WTC11 (cell line): ENCODE results near the gene ZNF774.

Experiments
- NR3C1 ChIP-seq: sonication (generic); formaldehyde crosslinking; conservative IDR thresholded peaks from 2 replicates; pipeline ENCODE4 v1.8.1; 2023; ENCODE audit warnings: low read depth, mild to moderate bottlenecking, missing genetic modification reagents
- TCF7 ChIP-seq: sonication (generic); formaldehyde crosslinking; IDR thresholded peaks from 2 replicates; pipeline ENCODE4 v1.8.0; 2022; ENCODE audit warnings: mild to moderate bottlenecking, low read depth, missing genetic modification reagents, moderate library complexity
- ZNF138 ChIP-seq: sonication (generic); formaldehyde crosslinking; conservative IDR thresholded peaks from 2 replicates; pipeline ENCODE4 v1.8.1; 2022; ENCODE audit warnings: mild to moderate bottlenecking, moderate library complexity, missing genetic modification reagents
- TF ChIP-seq, protein P1 (sequence below): fragments of 200-600 bp; IDR thresholded peaks from 2 replicates; pipeline ENCODE4 v1.8.0; 2022; ENCODE audit warnings: antibody characterized with exemption
- TF ChIP-seq, protein P2 (sequence below): sonication (generic); formaldehyde crosslinking; IDR thresholded peaks from 2 replicates; pipeline ENCODE4 v1.8.0; 2022; ENCODE audit warnings: missing genetic modification reagents

DNA sequence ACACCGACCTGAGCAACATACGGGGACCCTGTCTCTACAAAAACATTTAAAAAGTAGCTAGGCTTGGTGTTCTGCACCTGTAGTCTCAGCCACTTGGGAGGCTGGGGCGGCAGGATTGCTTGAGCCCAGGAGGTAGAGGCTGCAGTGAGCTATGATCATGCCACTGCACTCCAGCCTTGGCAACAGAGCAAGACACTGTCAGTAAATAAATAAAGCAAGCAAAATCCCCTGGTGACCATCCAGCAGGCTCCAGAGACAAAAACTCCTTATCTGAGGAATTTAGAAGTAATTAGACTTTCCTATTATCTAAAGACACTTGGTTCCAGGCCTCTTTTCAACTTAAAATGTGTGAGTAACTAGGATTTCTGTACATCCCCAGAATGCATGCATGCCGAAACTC, 29.5 kb upstream of the ZNF774 start:
- TF ChIP-seq TCF7, result no peak
- TF ChIP-seq, protein P1, sequence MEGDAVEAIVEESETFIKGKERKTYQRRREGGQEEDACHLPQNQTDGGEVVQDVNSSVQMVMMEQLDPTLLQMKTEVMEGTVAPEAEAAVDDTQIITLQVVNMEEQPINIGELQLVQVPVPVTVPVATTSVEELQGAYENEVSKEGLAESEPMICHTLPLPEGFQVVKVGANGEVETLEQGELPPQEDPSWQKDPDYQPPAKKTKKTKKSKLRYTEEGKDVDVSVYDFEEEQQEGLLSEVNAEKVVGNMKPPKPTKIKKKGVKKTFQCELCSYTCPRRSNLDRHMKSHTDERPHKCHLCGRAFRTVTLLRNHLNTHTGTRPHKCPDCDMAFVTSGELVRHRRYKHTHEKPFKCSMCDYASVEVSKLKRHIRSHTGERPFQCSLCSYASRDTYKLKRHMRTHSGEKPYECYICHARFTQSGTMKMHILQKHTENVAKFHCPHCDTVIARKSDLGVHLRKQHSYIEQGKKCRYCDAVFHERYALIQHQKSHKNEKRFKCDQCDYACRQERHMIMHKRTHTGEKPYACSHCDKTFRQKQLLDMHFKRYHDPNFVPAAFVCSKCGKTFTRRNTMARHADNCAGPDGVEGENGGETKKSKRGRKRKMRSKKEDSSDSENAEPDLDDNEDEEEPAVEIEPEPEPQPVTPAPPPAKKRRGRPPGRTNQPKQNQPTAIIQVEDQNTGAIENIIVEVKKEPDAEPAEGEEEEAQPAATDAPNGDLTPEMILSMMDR, result no peak
- TF ChIP-seq NR3C1 (CRISPR knock-in tag), result no peak
- TF ChIP-seq ZNF138, result no peak
- TF ChIP-seq, protein P2, sequence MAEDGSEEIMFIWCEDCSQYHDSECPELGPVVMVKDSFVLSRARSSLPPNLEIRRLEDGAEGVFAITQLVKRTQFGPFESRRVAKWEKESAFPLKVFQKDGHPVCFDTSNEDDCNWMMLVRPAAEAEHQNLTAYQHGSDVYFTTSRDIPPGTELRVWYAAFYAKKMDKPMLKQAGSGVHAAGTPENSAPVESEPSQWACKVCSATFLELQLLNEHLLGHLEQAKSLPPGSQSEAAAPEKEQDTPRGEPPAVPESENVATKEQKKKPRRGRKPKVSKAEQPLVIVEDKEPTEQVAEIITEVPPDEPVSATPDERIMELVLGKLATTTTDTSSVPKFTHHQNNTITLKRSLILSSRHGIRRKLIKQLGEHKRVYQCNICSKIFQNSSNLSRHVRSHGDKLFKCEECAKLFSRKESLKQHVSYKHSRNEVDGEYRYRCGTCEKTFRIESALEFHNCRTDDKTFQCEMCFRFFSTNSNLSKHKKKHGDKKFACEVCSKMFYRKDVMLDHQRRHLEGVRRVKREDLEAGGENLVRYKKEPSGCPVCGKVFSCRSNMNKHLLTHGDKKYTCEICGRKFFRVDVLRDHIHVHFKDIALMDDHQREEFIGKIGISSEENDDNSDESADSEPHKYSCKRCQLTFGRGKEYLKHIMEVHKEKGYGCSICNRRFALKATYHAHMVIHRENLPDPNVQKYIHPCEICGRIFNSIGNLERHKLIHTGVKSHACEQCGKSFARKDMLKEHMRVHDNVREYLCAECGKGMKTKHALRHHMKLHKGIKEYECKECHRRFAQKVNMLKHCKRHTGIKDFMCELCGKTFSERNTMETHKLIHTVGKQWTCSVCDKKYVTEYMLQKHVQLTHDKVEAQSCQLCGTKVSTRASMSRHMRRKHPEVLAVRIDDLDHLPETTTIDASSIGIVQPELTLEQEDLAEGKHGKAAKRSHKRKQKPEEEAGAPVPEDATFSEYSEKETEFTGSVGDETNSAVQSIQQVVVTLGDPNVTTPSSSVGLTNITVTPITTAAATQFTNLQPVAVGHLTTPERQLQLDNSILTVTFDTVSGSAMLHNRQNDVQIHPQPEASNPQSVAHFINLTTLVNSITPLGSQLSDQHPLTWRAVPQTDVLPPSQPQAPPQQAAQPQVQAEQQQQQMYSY (CRISPR knock-in tag), result no peak
